Caco-2 (cell line): Measurements from ENCODE around the gene AUTS2. TPM values are rescaled to one million over a fixed set of nuclear protein-coding genes. Genes with fewer than 3 reads are reported as not detected.

ENCODE experiments used
- BruUV-seq: library from RNA; stranded (reverse); fragments of 400-500 nt; replicated peaks from 2 replicates; lab custom pipeline; 2021; lab: Mats Ljungman, UMichigan
- CTCF ChIA-PET: fragments of 300-600 bp; sonication (Branson Sonifier 250); formaldehyde crosslinking; loops from one replicate; lab custom pipeline; 2022; ENCODE audit warnings: antibody characterized with exemption; lab: Charles Lee
- POLR2A ChIA-PET: fragments of 300-600 bp; sonication (Branson Sonifier 250); formaldehyde crosslinking; loops from one replicate; lab custom pipeline; 2022; ENCODE audit warnings: antibody characterized with exemption; lab: Charles Lee
- DNase-seq, 2 experiments: peaks; one replicate each; pipeline versions ENCODE4 v3.0.0 to v3.0.0-alpha.2; 2020 to 2022
- H3K27me3 ChIP-seq: replicated peaks from 2 replicates; pipeline ENCODE4 v1.6.0; 2011; ENCODE audit warnings: low read length; ENCODE audit not compliant: control insufficient read depth, insufficient read depth
- H3K36me3 ChIP-seq: 2 replicates; pipeline ENCODE4 v1.5.1; 2011; ENCODE audit warnings: low read length; ENCODE audit not compliant: control insufficient read depth, insufficient read depth
- H3K4me1 ChIP-seq: fragments of 250-450 bp; sonication (Bioruptor Pico); 2 replicates; pipeline ENCODE4 v1.5.1; 2020; ENCODE audit warnings: mild to moderate bottlenecking
- H3K4me3 ChIP-seq: 2 replicates; pipeline ENCODE4 v1.5.1; 2011; ENCODE audit warnings: low read depth, mild to moderate bottlenecking, control low read depth, low read length
- H3K9me3 ChIP-seq: fragments of 250-450 bp; sonication (Bioruptor Pico); 2 replicates; pipeline ENCODE4 v1.5.1; 2020; ENCODE audit warnings: mild to moderate bottlenecking, moderate library complexity
- H3K27ac Mint-ChIP-seq: one replicate; pipeline ENCODE4 v1.8.0; 2022; ENCODE audit warnings: mixed read lengths; ENCODE audit not compliant: unreplicated experiment
- H3K27me3 Mint-ChIP-seq: one replicate; pipeline ENCODE4 v1.8.0; 2022; ENCODE audit warnings: mixed read lengths; ENCODE audit not compliant: insufficient read depth, unreplicated experiment
- H3K36me3 Mint-ChIP-seq: one replicate; pipeline ENCODE4 v1.8.0; 2022; ENCODE audit warnings: mild to moderate bottlenecking, mixed read lengths; ENCODE audit not compliant: insufficient read depth, unreplicated experiment
- H3K4me1 Mint-ChIP-seq: one replicate; pipeline ENCODE4 v1.8.0; 2022; ENCODE audit warnings: low read depth, mixed read lengths; ENCODE audit not compliant: unreplicated experiment
- H3K4me3 Mint-ChIP-seq: one replicate; pipeline ENCODE4 v1.8.0; 2022; ENCODE audit warnings: mild to moderate bottlenecking, moderate library complexity, mixed read lengths; ENCODE audit not compliant: unreplicated experiment
- H3K9me3 Mint-ChIP-seq: one replicate; pipeline ENCODE4 v1.8.0; 2022; ENCODE audit warnings: mixed read lengths; ENCODE audit not compliant: unreplicated experiment
- CTCF ChIP-seq, 2 experiments: fragments of 200-600 bp in 1 of 2; IDR thresholded peaks; 1 replicate in 1 of 2; 2 replicates in 1 of 2; pipeline versions ENCODE4 v1.5.1 to v1.8.0; 2011 to 2022; ENCODE audit warnings: antibody characterized with exemption in 1 of 2, control low read depth in 1 of 2, inconsistent platforms in 1 of 2, low read depth in 1 of 2, low read length in 1 of 2, mild to moderate bottlenecking in 1 of 2, moderate library complexity in 1 of 2; ENCODE audit not compliant: insufficient read depth in 1 of 2, severe bottlenecking in 1 of 2, unreplicated experiment in 1 of 2
- intact Hi-C: fragments of 100-400 bp; cut with micrococcal nuclease; formaldehyde crosslinking; loops from one replicate; pipeline ENCODE4 v1.10.0; 2022; ENCODE audit not compliant: unreplicated experiment
- total RNA-seq: library from RNA; stranded (reverse); gene quantifications from 2 replicates; pipeline ENCODE4 v1.2.3, GENCODE V29; 2022

Gene AUTS2
- total RNA-seq, 1 experiment from 2014 or later, result 37.1 TPM

- intact Hi-C loops, result loop anchor here (1.0 to 10.0 kb wide), 8 partner anchors 126 to 656 kb away; no protein-coding TSS in a partner anchor
- peak; percentile 76 to 87 for TF ChIP-seq CTCF (IDR thresholded peaks at IDR 0.05; ENCODE audit: insufficient read depth in 1 of 2, low read depth in 1 of 2, low read length in 1 of 2, severe bottlenecking in 1 of 2, unreplicated experiment in 1 of 2)
- Mint-ChIP-seq H3K4me1 (peaks cover 6% of the 10 kb centered on the region), H3K27ac (no peak overlapping the region), H3K27me3 (no peaks in the 10 kb centered on the region), H3K4me3 (no peak overlapping the region), H3K9me3 (no peaks in the 10 kb centered on the region), H3K36me3 (peaks cover 5% of the 10 kb centered on the region)
- CTCF ChIA-PET, result interaction anchor here (1.0 to 1.5 kb wide), 3 partner anchors 102 to 656 kb away, joined by 3 to 6 read pairs (median 3); no protein-coding TSS in a partner anchor
- H3K36me3 ChIP-seq, result peaks cover 3% of the 10 kb centered on the region; the same call in 1 of the 2 replicates
- no peak overlapping the region for H3K4me3 ChIP-seq
- no peaks in the 10 kb centered on the region for H3K27me3 ChIP-seq
- no TSS peak for BruUV-seq
- H3K4me1 ChIP-seq, result peaks cover 8% of the 10 kb centered on the region; the same call in 1 of the 2 replicates
- POLR2A ChIA-PET, result no interaction called here
- peak in 1 of 2 experiments; percentile 63 for DNase-seq
- no peaks in the 10 kb centered on the region for H3K9me3 ChIP-seq
Observed at GRCh38 chr7:70698219-70698832, 1100.1 kb downstream of the AUTS2 start.

- Histone ChIP-seq H3K27me3 (no peaks in the 10 kb centered on the region), H3K36me3 (peaks cover 3% of the 10 kb centered on the region; the same call in 1 of the 2 replicates), H3K4me3 (no peak overlapping the region), H3K9me3 (no peaks in the 10 kb centered on the region), H3K4me1 (peaks cover 8% of the 10 kb centered on the region; the same call in 1 of the 2 replicates)
- no TSS peak for BruUV-seq
- Mint-ChIP-seq H3K9me3 (no peaks in the 10 kb centered on the region), H3K4me3 (no peak overlapping the region), H3K4me1 (peaks cover 6% of the 10 kb centered on the region), H3K27me3 (no peaks in the 10 kb centered on the region), H3K36me3 (peaks cover 8% of the 10 kb centered on the region), H3K27ac (no peak overlapping the region)
- ChIA-PET CTCF (no interaction called here), POLR2A (no interaction called here)
- no peak for TF ChIP-seq CTCF (IDR thresholded peaks at IDR 0.05; ENCODE audit: insufficient read depth in 1 of 2, low read depth in 1 of 2, low read length in 1 of 2, severe bottlenecking in 1 of 2, unreplicated experiment in 1 of 2)
- intact Hi-C loops, result loop anchor here (5.0 to 10.0 kb wide), 5 partner anchors 127 to 534 kb away; no protein-coding TSS in a partner anchor
- no peak for DNase-seq
Observed at GRCh38 chr7:70699271-70699670, 1101.0 kb downstream of the AUTS2 start.

- no peak overlapping the region for H3K4me3 Mint-ChIP-seq
- CTCF ChIA-PET, result interaction anchor here (0.5 kb wide), 1 partner anchor 68 kb away, joined by 4 read pairs; no protein-coding TSS in a partner anchor
Observed at GRCh38 chr7:70700055-70700940, 1102.0 kb downstream of the AUTS2 start.

More at GRCh38 chr7:70700055-70700940, 1102.0 kb downstream of the AUTS2 start:
- intact Hi-C loops, result no loop called here
- TF ChIP-seq CTCF (IDR thresholded peaks at IDR 0.05; ENCODE audit: insufficient read depth in 1 of 2, low read depth in 1 of 2, low read length in 1 of 2, severe bottlenecking in 1 of 2, unreplicated experiment in 1 of 2), result no peak
- no peaks in the 10 kb centered on the region for H3K27me3 Mint-ChIP-seq
- H3K4me1 ChIP-seq, result peaks cover 8% of the 10 kb centered on the region; the same call in 1 of the 2 replicates
- no TSS peak for BruUV-seq
- peaks cover 3% of the 10 kb centered on the region; the same call in 1 of the 2 replicates for H3K36me3 ChIP-seq
- no peaks in the 10 kb centered on the region for H3K9me3 ChIP-seq
- no peaks in the 10 kb centered on the region for H3K9me3 Mint-ChIP-seq
- POLR2A ChIA-PET, result no interaction called here
- H3K27ac Mint-ChIP-seq, result no peak overlapping the region
- H3K4me3 ChIP-seq, result no peak overlapping the region
- DNase-seq, result no peak
- H3K27me3 ChIP-seq, result no peaks in the 10 kb centered on the region
- H3K4me1 Mint-ChIP-seq, result peaks cover 6% of the 10 kb centered on the region
- peaks cover 12% of the 10 kb centered on the region for H3K36me3 Mint-ChIP-seq
